Amygdala (tissue), 56 donors: ENCODE measurements around the gene CARD19.

ENCODE experiments used
- DNase-seq, 56 donors: peaks; one replicate each; lab custom pipeline; 2025; lab: John Stamatoyannopoulos, UW

The CARD19 gene, protein sequence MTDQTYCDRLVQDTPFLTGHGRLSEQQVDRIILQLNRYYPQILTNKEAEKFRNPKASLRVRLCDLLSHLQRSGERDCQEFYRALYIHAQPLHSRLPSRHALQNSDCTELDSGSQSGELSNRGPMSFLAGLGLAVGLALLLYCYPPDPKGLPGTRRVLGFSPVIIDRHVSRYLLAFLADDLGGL

DNA sequence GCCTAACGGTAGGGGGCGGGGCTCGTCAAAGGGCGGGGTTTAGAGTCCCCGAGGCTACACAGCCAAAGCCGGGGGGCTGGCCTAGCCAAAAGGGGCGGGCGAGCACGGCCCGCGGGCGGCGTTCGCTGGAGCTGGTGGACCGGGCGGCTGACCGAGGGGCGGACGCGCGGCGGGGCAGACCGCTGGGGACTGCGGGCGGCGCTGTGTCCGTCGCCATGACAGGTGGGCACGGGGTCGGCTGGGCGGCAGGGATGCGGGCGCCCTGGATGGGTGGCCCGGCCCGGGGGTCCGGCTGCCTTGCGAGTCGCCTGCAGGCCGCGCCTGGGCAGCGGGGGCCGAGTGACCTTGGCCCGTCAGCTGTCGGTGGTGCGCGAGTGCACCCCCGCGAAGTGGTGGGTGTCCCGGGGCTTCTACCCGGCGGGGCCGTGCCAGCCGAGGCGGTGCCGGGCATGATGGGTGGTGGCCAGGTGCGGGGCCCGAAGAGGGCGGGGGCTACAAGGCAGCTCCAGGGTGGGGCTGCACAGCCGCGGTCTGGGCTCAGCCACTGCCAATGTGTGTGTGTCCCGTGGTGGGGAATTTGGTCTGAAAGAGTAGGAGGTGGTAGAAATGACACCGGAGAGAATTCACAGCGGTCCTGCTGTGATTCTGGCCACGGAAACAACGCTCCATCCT, at the start of gene CARD19:
CARD19 (plus strand) TSS at position 87 of the 672 bp plus-strand sequence; CDS start at position 216, 129 bp downstream.
- peak in 21 of 56 donors; percentile 27 to 86 (median 58) for DNase-seq

- no peak for DNase-seq
These were observed 47.2 kb upstream of the CARD19 start for GRCh38 chr9:93048566-93049448.

DNA sequence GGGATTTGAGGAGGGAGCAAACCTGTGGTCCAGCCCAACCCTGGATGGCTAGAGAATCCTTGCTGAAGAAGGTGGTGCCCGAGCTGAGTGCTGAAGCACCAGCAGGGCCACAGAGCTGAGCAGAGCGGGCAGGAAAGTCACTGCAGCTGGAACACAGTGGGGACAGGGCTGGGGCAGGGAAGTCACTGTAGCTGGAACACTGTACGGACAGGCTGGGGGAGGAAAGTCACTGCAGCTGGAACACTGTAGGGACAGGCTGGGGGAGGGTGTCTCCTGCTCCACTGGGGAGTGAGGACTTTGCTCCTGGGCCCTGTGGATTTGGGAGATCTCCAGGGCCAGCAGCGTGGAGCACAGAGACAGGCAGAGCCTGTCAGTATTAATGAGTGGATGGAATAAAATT, 46.5 kb upstream of the CARD19 start:
- no peak for DNase-seq

- no peak for DNase-seq
These were observed 45.8 kb upstream of the CARD19 start for GRCh38 chr9:93050231-93050630.

- no peak for DNase-seq
These were observed 44.3 kb upstream of the CARD19 start for GRCh38 chr9:93051680-93052089.

DNA sequence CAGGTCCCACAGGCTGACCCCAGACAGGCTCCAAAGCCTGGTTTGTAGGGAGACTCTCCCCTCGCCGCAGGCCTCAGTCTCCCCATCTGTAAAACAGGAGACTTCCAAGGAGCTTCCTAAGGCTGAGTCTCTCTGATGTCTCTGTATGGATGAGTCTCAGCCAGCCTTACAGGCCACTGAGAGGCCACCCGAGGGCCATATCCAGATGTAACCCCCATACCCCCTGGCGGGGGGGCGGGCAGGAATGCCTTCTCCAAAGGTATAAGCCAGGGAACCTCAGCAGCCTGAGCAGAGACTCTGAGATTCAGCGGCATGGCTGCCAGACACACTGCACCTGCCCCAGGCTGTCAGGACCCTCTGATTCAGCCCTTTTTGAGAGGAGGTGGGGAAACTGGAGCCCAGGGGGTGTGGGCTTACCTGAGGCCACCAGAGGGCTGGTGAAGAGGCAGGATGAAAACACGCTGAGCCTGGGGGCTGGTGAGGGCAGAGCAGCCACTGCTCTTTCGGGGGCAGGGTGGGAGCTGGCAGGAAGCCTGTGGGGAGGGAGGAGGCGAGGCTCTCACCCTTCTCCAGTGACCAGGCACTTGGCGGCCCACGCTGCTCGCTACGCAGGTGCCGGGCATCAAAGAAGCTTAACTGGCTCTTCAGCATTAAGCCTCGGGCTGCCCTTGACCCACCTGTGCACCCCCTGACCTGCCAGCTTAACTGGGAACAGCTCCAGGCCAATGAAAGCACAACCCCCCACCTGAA, 43.1 kb upstream of the CARD19 start:
- DNase-seq: no peak

DNA sequence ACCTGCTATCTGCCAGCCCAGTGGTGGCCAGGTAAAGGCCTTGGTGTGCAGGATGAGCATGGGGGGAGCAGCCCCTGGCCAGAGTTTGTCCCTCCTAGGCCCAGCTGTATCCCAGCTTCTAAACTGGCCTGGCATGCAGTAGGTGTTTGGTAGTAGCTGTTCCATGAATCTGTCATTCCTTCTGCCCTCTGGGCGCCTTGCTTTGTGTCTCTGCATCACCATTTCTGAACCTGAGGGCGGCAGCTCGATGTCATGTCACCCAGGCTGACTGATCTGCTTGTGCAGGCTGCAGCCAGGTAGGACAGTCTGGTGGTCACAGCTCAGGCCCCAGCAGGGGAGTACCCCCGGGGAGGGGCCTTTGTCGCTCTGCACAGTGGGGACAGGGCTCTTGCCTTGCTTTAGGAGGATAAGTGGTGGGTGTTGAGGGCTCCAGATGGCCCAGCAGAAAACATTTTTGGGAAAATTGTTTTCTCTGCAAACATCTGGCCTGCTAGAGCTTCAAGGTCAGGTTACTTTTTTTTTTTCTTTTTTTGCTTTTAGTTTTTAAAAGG, 42.2 kb upstream of the CARD19 start:
- no peak for DNase-seq

GRCh38 chr9:93054758-93055704, 41.0 kb upstream of the CARD19 start:
- no peak for DNase-seq

DNA sequence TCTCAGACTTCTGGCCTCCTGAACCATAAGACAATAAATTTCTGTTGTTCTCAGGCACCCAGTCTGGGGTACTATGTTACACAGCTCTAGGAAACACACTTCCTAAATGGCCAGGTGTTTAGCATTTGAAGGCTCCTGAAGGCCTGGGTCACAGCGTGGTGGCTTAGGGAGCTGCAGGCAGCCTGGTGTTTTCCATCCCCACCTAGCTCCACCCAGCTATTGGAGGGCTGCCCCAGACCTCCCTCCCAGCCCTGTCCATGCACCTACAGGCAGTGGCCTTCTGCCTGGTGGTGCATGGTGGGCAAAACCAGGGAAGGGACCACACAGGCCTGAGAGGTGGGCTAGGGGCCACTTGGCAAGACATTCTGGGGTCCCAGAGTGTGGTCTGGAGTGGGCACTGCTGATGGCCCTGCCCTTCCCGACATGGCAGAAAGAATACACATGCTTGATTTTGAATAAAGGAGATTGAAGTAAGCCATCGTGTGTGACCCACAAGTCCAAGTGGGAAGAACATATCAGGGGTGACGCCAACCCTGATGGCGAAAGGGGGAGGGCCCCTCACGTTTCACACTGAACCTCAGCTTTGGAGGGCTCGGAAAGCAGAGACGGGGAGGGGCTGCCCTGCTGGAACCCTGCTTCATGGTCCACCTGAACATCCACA, 38.8 kb upstream of the CARD19 start:
- no peak for DNase-seq

- no peak for DNase-seq
These were observed 38.2 kb upstream of the CARD19 start for GRCh38 chr9:93057703-93058354.

DNA sequence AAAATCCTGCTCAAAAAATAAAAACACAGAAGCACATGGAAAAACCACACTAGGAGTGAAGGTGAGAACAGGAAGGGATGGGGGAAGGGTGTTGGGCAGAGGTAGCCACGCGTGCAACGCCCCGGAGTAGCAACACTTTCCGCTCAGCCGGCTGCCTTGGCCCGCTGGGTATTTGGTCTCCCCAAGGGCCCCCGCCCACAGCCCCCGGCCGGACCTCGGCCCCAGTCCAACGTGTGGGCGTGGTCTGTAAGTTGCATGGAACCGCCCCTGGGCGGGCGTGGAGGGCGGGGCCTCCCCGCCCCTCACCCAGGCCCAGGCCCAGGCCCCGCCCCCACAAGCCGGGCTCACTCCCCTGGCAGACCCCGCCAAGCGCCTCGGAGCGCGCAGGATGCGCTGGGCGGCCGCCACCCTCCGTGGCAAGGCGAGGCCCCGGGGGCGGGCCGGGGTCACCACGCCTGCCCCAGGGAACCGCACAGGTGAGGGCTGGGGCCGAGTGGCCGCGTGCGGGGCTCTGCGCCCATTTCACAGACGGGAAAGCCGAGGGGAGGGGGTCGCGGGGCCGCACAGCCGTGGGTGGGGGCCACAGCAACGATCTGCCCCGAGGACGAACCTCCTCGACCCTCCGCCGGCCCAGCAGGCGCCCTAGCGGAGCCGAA, 37.5 kb upstream of the CARD19 start, which contains the start of gene SUSD3:
SUSD3 (plus strand) TSS at position 347 of the 656 bp plus-strand sequence; CDS start at position 389, 42 bp downstream.
- DNase-seq: peak in 11 of 56 donors; percentile 8 to 60 (median 28)

GRCh38 chr9:93059011-93059714, 36.9 kb upstream of the CARD19 start:
- peak in 3 of 56 donors; percentile 19 to 33 (median 29) for DNase-seq

DNA sequence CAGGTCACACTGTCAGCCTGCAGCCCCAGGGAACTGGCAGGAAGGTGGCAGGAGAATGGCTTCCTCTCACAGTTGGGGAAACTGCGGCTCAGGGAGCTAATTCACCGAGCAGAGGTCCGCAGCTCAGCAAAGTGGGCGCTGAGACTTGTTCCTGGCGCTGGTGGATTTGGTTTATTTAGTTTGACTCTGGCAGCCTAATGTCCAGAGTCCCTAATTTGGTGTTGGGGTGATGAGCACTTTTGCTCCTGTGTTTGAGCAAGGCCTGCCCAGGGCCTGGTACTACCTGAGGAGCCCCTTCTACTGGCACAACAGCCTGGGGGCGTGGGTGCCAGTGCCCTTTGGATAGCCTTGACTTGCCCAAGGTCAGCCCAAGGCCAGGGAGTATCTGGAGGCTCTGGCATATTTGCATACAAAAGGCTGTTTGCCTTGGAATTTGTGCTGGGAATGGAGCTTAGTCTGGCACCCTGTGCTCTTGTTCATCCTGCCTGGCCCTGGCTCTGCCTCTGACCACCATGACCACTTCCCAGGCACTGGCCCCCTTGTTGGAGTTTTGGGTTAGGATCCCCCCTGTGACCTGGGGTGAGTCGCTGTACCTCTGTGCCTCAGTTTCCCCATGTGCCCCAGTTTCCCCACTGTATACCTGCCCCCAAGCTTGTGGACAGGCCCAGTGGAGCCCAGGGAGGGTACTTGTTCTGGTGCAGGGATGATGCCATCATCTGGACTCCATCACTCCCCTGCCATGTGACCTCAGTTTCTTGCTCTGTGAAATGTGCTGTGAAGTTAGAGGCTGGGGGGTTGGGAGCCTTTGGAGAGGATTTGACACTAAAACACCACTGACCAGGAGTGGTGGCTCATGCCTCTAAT, 36.1 kb upstream of the CARD19 start:
- no peak for DNase-seq

DNA sequence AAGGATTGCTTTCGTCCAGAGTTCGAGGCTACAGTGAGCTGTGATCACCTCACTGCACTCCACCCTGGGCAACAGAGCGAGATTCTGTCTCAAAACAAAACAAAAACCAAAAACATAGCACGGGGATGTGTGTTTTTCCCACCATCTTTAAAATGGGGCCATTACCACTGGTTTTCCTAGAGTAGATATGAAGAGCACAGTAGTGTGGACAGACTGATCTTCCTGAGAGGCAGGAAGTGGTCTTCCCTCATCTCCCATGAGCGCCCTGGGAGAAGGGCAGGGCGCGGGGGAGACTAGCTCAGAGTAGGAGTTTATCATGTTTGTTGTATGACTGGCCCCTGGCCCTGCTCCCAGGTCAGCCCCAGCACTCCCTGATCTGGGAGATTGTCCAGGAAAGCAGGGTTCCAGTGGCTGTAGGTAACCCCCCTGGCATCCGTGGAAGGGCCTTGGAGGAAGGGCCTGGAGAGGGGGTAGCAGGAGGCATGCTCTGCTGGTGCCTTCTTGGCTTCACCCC, 35.2 kb upstream of the CARD19 start:
- DNase-seq: no peak

DNA sequence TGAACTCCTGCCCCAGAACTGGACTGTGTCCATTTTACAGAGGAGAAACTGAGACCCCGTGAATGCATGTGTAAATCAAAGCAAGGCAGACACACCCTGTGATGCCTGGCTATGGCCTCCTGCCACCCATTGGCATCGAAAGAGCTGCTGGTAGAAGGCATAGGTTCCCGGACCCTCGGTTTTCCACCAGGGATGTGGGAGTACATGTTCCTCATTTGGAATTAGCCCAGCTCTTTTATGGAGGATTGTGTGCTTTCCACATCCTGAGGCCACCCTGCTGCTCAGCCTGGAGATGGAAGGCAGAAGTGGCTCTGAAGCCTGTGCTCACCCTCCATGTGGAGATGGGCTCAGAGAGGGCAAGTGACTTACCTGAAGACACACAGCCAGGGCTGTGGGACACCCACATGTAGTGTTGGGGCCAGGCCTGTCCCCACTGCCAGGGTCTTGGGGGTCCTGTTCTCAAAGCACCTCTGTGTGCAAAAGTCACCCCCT, 34.7 kb upstream of the CARD19 start:
- DNase-seq: no peak
